HL-60/S4 treated with retinoic acid at 250 ng/mL for 4 days and 3 days (cell line): ENCODE results near the gene CMTM3.
"Not testable (repeated sequence)": the region's sequence is repeated elsewhere in the genome, so short reads cannot be mapped to it uniquely, and the experiment has no call there.

Experiments used
- in situ Hi-C: fragments of 300-500 bp; cut with MboI; formaldehyde crosslinking; loops from 2 replicates; pipeline ENCODE4 v1.7.0; 2022; ENCODE audit warnings: low sequenced_read_pairs

Gene CMTM3

GRCh38 chr16:66605979-66606751, 1.7 kb downstream of the CMTM3 start:
- in situ Hi-C loops: no loop called here

- in situ Hi-C loops: no loop called here
Measured at GRCh38 chr16:66608241-66609138, 4.0 kb downstream of the CMTM3 start.

- in situ Hi-C loops: no loop called here
Measured at GRCh38 chr16:66609139-66609510, 4.6 kb downstream of the CMTM3 start.

- in situ Hi-C loops: no loop called here
Measured at GRCh38 chr16:66610111-66610820, 5.8 kb downstream of the CMTM3 start.

- in situ Hi-C loops: not testable (repeated sequence)
Measured at GRCh38 chr16:66611911-66612310, 7.4 kb downstream of the CMTM3 start.

GRCh38 chr16:66612422-66612821, 7.9 kb downstream of the CMTM3 start:
- in situ Hi-C loops: no loop called here

GRCh38 chr16:66614161-66614802, 9.8 kb downstream of the CMTM3 start:
- in situ Hi-C loops: no loop called here

GRCh38 chr16:66616169-66616568, 11.7 kb downstream of the CMTM3 start:
- in situ Hi-C loops: no loop called here

- in situ Hi-C loops: no loop called here
Measured at GRCh38 chr16:66616592-66616991, 12.1 kb downstream of the CMTM3 start.

- in situ Hi-C loops: no loop called here
Measured at GRCh38 chr16:66617010-66617434, 12.5 kb downstream of the CMTM3 start.

GRCh38 chr16:66617728-66618127, 13.2 kb downstream of the CMTM3 start:
- in situ Hi-C loops: no loop called here

GRCh38 chr16:66618588-66619375, 14.3 kb downstream of the CMTM3 start:
- in situ Hi-C loops: no loop called here

GRCh38 chr16:66619534-66620428, 15.3 kb downstream of the CMTM3 start:
- in situ Hi-C loops: no loop called here

GRCh38 chr16:66620429-66620795, 15.9 kb downstream of the CMTM3 start:
- in situ Hi-C loops: no loop called here

GRCh38 chr16:66621973-66622372, 17.5 kb downstream of the CMTM3 start:
- in situ Hi-C loops: no loop called here

GRCh38 chr16:66622863-66623262, 18.4 kb downstream of the CMTM3 start:
- in situ Hi-C loops: no loop called here

- in situ Hi-C loops: no loop called here
Measured at GRCh38 chr16:66623755-66624154, 19.3 kb downstream of the CMTM3 start.

GRCh38 chr16:66627611-66628378, 23.3 kb downstream of the CMTM3 start:
- in situ Hi-C loops: not testable (repeated sequence)
